ENCODE data around the gene RPS8.

GRCh38 chr1:44775930-44776729 is 790 bp downstream of the RPS8 start:
- no peak for TF ChIP-seq ZNF660 (tag by site-specific recombination; IDR thresholded peaks at IDR 0.05)
- no peak for TF ChIP-seq ZNF274 (IDR thresholded peaks at IDR 0.05; ENCODE audit: low read length)
- no peak for TF ChIP-seq ZNF274 (tag by site-specific recombination; IDR thresholded peaks at IDR 0.05; ENCODE audit: borderline replicate concordance)
- TF ChIP-seq, protein P1, sequence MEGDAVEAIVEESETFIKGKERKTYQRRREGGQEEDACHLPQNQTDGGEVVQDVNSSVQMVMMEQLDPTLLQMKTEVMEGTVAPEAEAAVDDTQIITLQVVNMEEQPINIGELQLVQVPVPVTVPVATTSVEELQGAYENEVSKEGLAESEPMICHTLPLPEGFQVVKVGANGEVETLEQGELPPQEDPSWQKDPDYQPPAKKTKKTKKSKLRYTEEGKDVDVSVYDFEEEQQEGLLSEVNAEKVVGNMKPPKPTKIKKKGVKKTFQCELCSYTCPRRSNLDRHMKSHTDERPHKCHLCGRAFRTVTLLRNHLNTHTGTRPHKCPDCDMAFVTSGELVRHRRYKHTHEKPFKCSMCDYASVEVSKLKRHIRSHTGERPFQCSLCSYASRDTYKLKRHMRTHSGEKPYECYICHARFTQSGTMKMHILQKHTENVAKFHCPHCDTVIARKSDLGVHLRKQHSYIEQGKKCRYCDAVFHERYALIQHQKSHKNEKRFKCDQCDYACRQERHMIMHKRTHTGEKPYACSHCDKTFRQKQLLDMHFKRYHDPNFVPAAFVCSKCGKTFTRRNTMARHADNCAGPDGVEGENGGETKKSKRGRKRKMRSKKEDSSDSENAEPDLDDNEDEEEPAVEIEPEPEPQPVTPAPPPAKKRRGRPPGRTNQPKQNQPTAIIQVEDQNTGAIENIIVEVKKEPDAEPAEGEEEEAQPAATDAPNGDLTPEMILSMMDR (tag by site-specific recombination; IDR thresholded peaks at IDR 0.05): no peak
- TF ChIP-seq PRDM1 (tag by site-specific recombination; IDR thresholded peaks at IDR 0.05): no peak
- no peak for TF ChIP-seq ZNF621 (tag by site-specific recombination; IDR thresholded peaks at IDR 0.05)
- TF ChIP-seq ZNF302 (tag by site-specific recombination; IDR thresholded peaks at IDR 0.05; ENCODE audit: low read depth): no peak
- no peak for TF ChIP-seq ZNF707 (tag by site-specific recombination; IDR thresholded peaks at IDR 0.05)
- no peak for TF ChIP-seq ZNF114 (tag by site-specific recombination; IDR thresholded peaks at IDR 0.05)
- TF ChIP-seq REST (tag by site-specific recombination; IDR thresholded peaks at IDR 0.05): no peak
- TF ChIP-seq, protein P2, sequence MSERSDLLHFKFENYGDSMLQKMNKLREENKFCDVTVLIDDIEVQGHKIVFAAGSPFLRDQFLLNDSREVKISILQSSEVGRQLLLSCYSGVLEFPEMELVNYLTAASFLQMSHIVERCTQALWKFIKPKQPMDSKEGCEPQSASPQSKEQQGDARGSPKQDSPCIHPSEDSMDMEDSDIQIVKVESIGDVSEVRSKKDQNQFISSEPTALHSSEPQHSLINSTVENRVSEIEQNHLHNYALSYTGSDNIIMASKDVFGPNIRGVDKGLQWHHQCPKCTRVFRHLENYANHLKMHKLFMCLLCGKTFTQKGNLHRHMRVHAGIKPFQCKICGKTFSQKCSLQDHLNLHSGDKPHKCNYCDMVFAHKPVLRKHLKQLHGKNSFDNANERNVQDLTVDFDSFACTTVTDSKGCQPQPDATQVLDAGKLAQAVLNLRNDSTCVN (tag by site-specific recombination; optimal IDR thresholded peaks at IDR 0.05): no peak

Measured in HEK293 (cell line).